22Rv1 (cell line): Measurements from ENCODE around the gene ARMCX2.

Source experiments
- ZFX ChIP-seq: fragments of 450-650 bp; IDR thresholded peaks from 2 replicates; pipeline ENCODE4 v1.6.1; 2017; ENCODE audit warnings: antibody characterized with exemption, borderline replicate concordance
- TF ChIP-seq, protein P1 (sequence below): fragments of 450-650 bp; IDR thresholded peaks from 2 replicates; pipeline ENCODE4 v1.5.1; 2017; ENCODE audit warnings: mild to moderate bottlenecking

DNA sequence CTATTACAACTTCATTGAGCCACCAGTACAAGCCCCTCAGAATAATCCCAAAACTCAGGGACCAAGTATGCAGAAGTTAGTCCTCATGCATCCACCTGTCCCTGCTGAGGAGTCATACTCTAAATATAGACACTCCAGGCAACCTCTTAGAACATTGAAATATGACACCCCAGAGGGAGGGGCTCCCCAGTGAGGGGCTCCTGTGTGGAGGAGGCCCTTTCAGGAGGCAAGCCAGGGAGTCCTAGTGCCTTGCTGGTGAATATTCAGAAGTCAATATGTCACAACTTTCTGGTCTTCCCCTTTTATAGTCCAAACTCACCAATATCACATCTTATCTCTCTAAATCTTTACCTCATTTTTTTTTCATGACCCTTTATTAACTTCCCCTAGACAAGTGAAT is 40.3 kb downstream of the ARMCX2 start:
- TF ChIP-seq, protein P1, sequence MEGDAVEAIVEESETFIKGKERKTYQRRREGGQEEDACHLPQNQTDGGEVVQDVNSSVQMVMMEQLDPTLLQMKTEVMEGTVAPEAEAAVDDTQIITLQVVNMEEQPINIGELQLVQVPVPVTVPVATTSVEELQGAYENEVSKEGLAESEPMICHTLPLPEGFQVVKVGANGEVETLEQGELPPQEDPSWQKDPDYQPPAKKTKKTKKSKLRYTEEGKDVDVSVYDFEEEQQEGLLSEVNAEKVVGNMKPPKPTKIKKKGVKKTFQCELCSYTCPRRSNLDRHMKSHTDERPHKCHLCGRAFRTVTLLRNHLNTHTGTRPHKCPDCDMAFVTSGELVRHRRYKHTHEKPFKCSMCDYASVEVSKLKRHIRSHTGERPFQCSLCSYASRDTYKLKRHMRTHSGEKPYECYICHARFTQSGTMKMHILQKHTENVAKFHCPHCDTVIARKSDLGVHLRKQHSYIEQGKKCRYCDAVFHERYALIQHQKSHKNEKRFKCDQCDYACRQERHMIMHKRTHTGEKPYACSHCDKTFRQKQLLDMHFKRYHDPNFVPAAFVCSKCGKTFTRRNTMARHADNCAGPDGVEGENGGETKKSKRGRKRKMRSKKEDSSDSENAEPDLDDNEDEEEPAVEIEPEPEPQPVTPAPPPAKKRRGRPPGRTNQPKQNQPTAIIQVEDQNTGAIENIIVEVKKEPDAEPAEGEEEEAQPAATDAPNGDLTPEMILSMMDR, result no peak
- no peak for TF ChIP-seq ZFX
